Neural progenitor cell (in vitro differentiated cells): ENCODE results near the gene PMEPA1.

Source experiments
- CTCF ChIP-seq: fragments of 200-600 bp; sonication (generic); IDR thresholded peaks from 2 replicates; pipeline ENCODE4 v1.5.1; 2017; ENCODE audit warnings: antibody characterized with exemption, mild to moderate bottlenecking
- EZH2 ChIP-seq: fragments of 200-600 bp; sonication (generic); IDR thresholded peaks from 2 replicates; pipeline ENCODE4 v1.6.1; 2017; ENCODE audit warnings: antibody characterized with exemption, mild to moderate bottlenecking, moderate library complexity
- EZH2phosphoT487 ChIP-seq: fragments of 200-600 bp; sonication (generic); IDR thresholded peaks from 2 replicates; pipeline ENCODE4 v1.6.1; 2017; ENCODE audit warnings: antibody characterized with exemption

- TF ChIP-seq CTCF, result no peak
- TF ChIP-seq EZH2, result no peak
- TF ChIP-seq EZH2phosphoT487, result no peak
These were observed 27.4 kb downstream of the PMEPA1 start for GRCh38 chr20:57682184-57683101.
